Measurements from ENCODE around the gene TMIGD1.

DNA sequence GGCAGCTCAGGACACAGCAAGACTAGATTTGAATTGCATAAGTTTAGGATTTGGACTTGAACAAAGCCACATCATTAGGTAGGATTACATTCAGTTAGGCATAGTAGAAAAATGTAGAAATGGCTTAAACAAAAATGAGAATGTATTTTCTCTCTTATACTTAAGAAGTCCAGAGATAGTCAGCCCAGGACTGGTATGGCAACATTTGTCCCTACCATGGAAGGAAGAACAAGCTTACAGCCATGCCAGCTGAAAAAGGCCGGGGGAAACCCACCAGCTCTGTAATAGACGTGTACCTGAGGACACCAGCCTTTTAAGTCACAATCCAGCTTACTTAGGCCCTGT is 11.2 kb upstream of the TMIGD1 start:
- TF ChIP-seq, protein P1, sequence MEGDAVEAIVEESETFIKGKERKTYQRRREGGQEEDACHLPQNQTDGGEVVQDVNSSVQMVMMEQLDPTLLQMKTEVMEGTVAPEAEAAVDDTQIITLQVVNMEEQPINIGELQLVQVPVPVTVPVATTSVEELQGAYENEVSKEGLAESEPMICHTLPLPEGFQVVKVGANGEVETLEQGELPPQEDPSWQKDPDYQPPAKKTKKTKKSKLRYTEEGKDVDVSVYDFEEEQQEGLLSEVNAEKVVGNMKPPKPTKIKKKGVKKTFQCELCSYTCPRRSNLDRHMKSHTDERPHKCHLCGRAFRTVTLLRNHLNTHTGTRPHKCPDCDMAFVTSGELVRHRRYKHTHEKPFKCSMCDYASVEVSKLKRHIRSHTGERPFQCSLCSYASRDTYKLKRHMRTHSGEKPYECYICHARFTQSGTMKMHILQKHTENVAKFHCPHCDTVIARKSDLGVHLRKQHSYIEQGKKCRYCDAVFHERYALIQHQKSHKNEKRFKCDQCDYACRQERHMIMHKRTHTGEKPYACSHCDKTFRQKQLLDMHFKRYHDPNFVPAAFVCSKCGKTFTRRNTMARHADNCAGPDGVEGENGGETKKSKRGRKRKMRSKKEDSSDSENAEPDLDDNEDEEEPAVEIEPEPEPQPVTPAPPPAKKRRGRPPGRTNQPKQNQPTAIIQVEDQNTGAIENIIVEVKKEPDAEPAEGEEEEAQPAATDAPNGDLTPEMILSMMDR (IDR thresholded peaks at IDR 0.05), result no peak
- no peak for TF ChIP-seq POLR2A (IDR thresholded peaks at IDR 0.05)

Measured in thyroid gland (tissue), 4 donors.